IMR-90 (cell line): Measurements from ENCODE around the gene LRRFIP1. TPM values are rescaled to one million over a fixed set of nuclear protein-coding genes. Genes with fewer than 3 reads are reported as not detected.

Source experiments
- ATAC-seq: fragments of 200-7000 bp; cut with Tn5 transposase; 2 replicates; pipeline ENCODE4 v1.9.1; 2020; ENCODE audit warnings: low read depth, mild to moderate bottlenecking, moderate library complexity
- BruUV-seq: library from RNA; stranded (reverse); fragments of 400-500 nt; replicated peaks from 2 replicates; lab custom pipeline; 2021; lab: Mats Ljungman, UMichigan
- CTCF ChIA-PET: fragments of 300-600 bp; formaldehyde crosslinking; extraction: SDS; loops from one replicate; lab custom pipeline; 2021; ENCODE audit warnings: antibody characterized with exemption; lab: Yijun Ruan, JAX
- POLR2A ChIA-PET: fragments of 300-600 bp; sonication (Branson Sonifier 250); formaldehyde crosslinking; loops from one replicate; lab custom pipeline; 2022; ENCODE audit warnings: antibody characterized with exemption; ENCODE audit not compliant: unreplicated experiment; lab: Charles Lee
- DNase-seq: peaks from one replicate; pipeline ENCODE4 v3.0.0; 2013
- H2AFZ ChIP-seq: replicated peaks from 2 replicates; pipeline ENCODE3; 2013; ENCODE audit warnings: low read length, mild to moderate bottlenecking; ENCODE audit not compliant: poor library complexity
- H2AK5ac ChIP-seq: 2 replicates; pipeline ENCODE4 v1.6.1; 2013; ENCODE audit warnings: low read depth, low read length, inconsistent platforms
- H2AK9ac ChIP-seq: replicated peaks from 2 replicates; pipeline ENCODE3; 2013; ENCODE audit warnings: mild to moderate bottlenecking, low read depth, low read length, moderate library complexity; ENCODE audit not compliant: poor library complexity
- H2BK120ac ChIP-seq: 2 replicates; pipeline ENCODE4 v1.6.1; 2013; ENCODE audit warnings: low read depth, low read length, inconsistent platforms
- H2BK15ac ChIP-seq: 3 replicates; pipeline ENCODE4 v1.6.1; 2013; ENCODE audit warnings: low read depth, low read length, inconsistent platforms
- H2BK20ac ChIP-seq: 2 replicates; pipeline ENCODE4 v1.6.1; 2013; ENCODE audit warnings: low read depth, mild to moderate bottlenecking, inconsistent platforms, low read length, moderate library complexity
- H2BK5ac ChIP-seq: 2 replicates; pipeline ENCODE4 v1.6.1; 2013; ENCODE audit warnings: mild to moderate bottlenecking, low read depth, low read length, inconsistent platforms; ENCODE audit not compliant: poor library complexity, severe bottlenecking
- H3K14ac ChIP-seq: replicated peaks from 2 replicates; pipeline ENCODE4 v1.6.1; 2013; ENCODE audit warnings: low read depth, low read length, inconsistent platforms
- H3K18ac ChIP-seq: 2 replicates; pipeline ENCODE4 v1.6.1; 2013; ENCODE audit warnings: low read depth, low read length, control low read depth
- H3K23ac ChIP-seq: 2 replicates; pipeline ENCODE4 v1.6.1; 2013; ENCODE audit warnings: low read depth, low read length, inconsistent platforms
- H3K27ac ChIP-seq: 2 replicates; pipeline ENCODE4 v1.5.1; 2013; ENCODE audit warnings: mild to moderate bottlenecking, control low read depth, low read length; ENCODE audit not compliant: insufficient read depth
- H3K27me3 ChIP-seq: 2 replicates; pipeline ENCODE4 v1.6.1; 2013; ENCODE audit warnings: low read length; ENCODE audit not compliant: control insufficient read depth, insufficient read depth
- H3K36me3 ChIP-seq: 2 replicates; pipeline ENCODE4 v1.6.1; 2013; ENCODE audit warnings: low read length, mixed read lengths; ENCODE audit not compliant: control insufficient read depth, insufficient read depth
- H3K4ac ChIP-seq: 2 replicates; pipeline ENCODE4 v1.6.1; 2013; ENCODE audit warnings: low read depth, low read length, inconsistent platforms
- H3K4me1 ChIP-seq: 2 replicates; pipeline ENCODE4 v1.6.1; 2013; ENCODE audit warnings: low read length, mixed read lengths; ENCODE audit not compliant: control insufficient read depth, insufficient read depth
- H3K4me2 ChIP-seq: 2 replicates; pipeline ENCODE4 v1.6.1; 2013; ENCODE audit warnings: low read depth, mild to moderate bottlenecking, control low read depth, low read length, moderate library complexity
- H3K4me3 ChIP-seq: 2 replicates; pipeline ENCODE4 v1.5.1; 2013; ENCODE audit warnings: low read depth, mild to moderate bottlenecking, control low read depth, low read length, moderate library complexity; ENCODE audit not compliant: insufficient read depth
- H3K56ac ChIP-seq: 2 replicates; pipeline ENCODE4 v1.6.1; 2013; ENCODE audit warnings: low read length, inconsistent platforms; ENCODE audit not compliant: insufficient read depth; ENCODE audit errors: extremely low read depth
- H3K79me1 ChIP-seq, 2 experiments: 2 replicates each; pipeline ENCODE4 v1.6.1; 2013; ENCODE audit warnings: low read length in 2 of 2, inconsistent platforms in 1 of 2, low read depth in 1 of 2
- H3K9ac ChIP-seq: 2 replicates; pipeline ENCODE4 v1.6.1; 2013; ENCODE audit warnings: low read depth, low read length, control low read depth
- H3K9me1 ChIP-seq: 2 replicates; pipeline ENCODE4 v1.6.1; 2013; ENCODE audit warnings: low read length, inconsistent platforms; ENCODE audit not compliant: insufficient read depth
- H3K9me3 ChIP-seq: 2 replicates; pipeline ENCODE4 v1.6.1; 2013; ENCODE audit warnings: low read length; ENCODE audit not compliant: control insufficient read depth, insufficient read depth
- H4K20me1 ChIP-seq: 2 replicates; pipeline ENCODE4 v1.6.1; 2013; ENCODE audit warnings: low read length, inconsistent platforms; ENCODE audit not compliant: insufficient read depth
- H4K5ac ChIP-seq: 2 replicates; pipeline ENCODE4 v1.6.1; 2013; ENCODE audit warnings: mild to moderate bottlenecking, low read depth, low read length, control low read depth
- H4K8ac ChIP-seq, 2 experiments: 2 replicates each; pipeline ENCODE4 v1.6.1; 2013; ENCODE audit warnings: low read depth in 2 of 2, low read length in 2 of 2, control low read depth in 1 of 2, inconsistent platforms in 1 of 2
- H4K91ac ChIP-seq: 2 replicates; pipeline ENCODE4 v1.6.1; 2013; ENCODE audit warnings: low read depth, low read length, inconsistent platforms; ENCODE audit not compliant: insufficient read depth
- RFX5 ChIP-seq: IDR thresholded peaks from 2 replicates; pipeline ENCODE4 v1.8.0; 2012; ENCODE audit warnings: low read depth, mild to moderate bottlenecking, low read length, moderate library complexity
- WGBS, 2 experiments: methylation state at CpG; one replicate each; pipeline versions ENCODE4 v1.1.5 to v1.1.7; 2013; ENCODE audit warnings: missing lambda C conversion rate in 2 of 2; ENCODE audit not compliant: insufficient read length in 1 of 2; ENCODE audit errors: extremely low coverage in 2 of 2; 5-methylcytosine and 5-hydroxymethylcytosine counted together
- dilution Hi-C: fragments of 300-500 bp; cut with HindIII; formaldehyde crosslinking; loops from one replicate; pipeline ENCODE4 v1.14.3; 2018; ENCODE audit warnings: low sequenced_read_pairs; ENCODE audit not compliant: unreplicated experiment
- in situ Hi-C: fragments of 300-500 bp; cut with MboI; formaldehyde crosslinking; loops from 3 replicates; pipeline ENCODE4 v1.14.3; 2019; ENCODE audit warnings: low sequenced_read_pairs, inconsistent platforms, mixed read lengths
- intact Hi-C: fragments of 100-400 bp; cut with micrococcal nuclease; formaldehyde crosslinking; loops from 2 replicates; pipeline ENCODE4 v1.10.0; 2022
- polyA plus RNA-seq, 3 experiments: library from polyadenylated mRNA; depleted of rRNA; stranded (reverse); fragments of >200 nt; gene quantifications; 2 replicates each; pipeline ENCODE4 v1.2.3, GENCODE V29; 2012; ENCODE audit warnings: low replicate concordance in 1 of 3
- total RNA-seq: library from RNA; depleted of rRNA; stranded (reverse); fragments of >200 nt; gene quantifications from 2 replicates; pipeline ENCODE4 v1.2.3, GENCODE V29; 2012
- TF ChIP-seq, protein P1 (sequence below): fragments of 150-350 bp; IDR thresholded peaks from 2 replicates; pipeline ENCODE4 v1.6.1; 2016; ENCODE audit warnings: low read depth, mild to moderate bottlenecking, low read length, moderate library complexity, borderline replicate concordance

LRRFIP1 gene
- total and polyA plus RNA-seq, 2 of the 4 experiments (the other 2 are of a cell fraction), result 52.2 to 54.4 TPM

DNA sequence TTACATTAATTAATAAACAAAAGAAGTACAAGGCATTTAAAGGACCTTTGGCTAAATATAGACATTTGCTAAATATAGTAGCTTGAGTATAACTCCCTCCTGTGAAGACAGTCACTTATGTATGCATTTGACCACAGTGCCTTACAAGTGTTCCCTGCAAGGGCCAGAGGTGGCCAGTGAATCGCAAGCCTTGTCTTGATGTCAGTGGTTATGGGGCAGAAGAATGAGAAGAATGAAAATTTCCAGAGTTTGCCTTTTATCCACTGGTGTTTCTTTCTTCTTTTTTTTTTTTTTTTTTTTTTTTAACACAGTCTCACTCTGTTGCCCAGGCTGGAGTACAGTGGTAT, 1.8 kb downstream of the LRRFIP1 start:
- DNase-seq (peak; percentile 41), ATAC-seq (no peak)
- Histone ChIP-seq H3K9me3 (0 out of 2 replicates have a peak, but pooled peaks cover 2% of the 10 kb centered on the region), H3K79me1 (peaks cover 20 to 73% of the 10 kb centered on the region in 2 experiments), H2AK9ac (no peak overlapping the region), H3K14ac (no peak overlapping the region; the same call in none of the 2 replicates), H4K91ac (no peak overlapping the region), H3K9ac (no peak overlapping the region), H4K20me1 (peaks cover 30% of the 10 kb centered on the region), H3K27ac (no peak overlapping the region), H3K4ac (no peak overlapping the region), H3K18ac (no peak overlapping the region), H2BK120ac (no peak overlapping the region), H3K56ac (no peak overlapping the region), H3K4me2 (peak overlapping the region; percentile 99), H2BK15ac (no peak overlapping the region), H2BK5ac (no peak overlapping the region), H4K5ac (no peak overlapping the region), H2AK5ac (no peak overlapping the region), H3K4me1 (peaks cover 7% of the 10 kb centered on the region), H2AFZ (no peak overlapping the region), H3K36me3 (peaks cover 16% of the 10 kb centered on the region), H3K4me3 (no peak overlapping the region), H3K9me1 (peaks cover 18% of the 10 kb centered on the region), H3K23ac (no peak overlapping the region; the same call in 1 of the 2 replicates), H2BK20ac (no peak overlapping the region), H3K27me3 (no peaks in the 10 kb centered on the region), H4K8ac (no peak overlapping the region)
- TF ChIP-seq RFX5, result peak; percentile 72
- TF ChIP-seq, protein P1, sequence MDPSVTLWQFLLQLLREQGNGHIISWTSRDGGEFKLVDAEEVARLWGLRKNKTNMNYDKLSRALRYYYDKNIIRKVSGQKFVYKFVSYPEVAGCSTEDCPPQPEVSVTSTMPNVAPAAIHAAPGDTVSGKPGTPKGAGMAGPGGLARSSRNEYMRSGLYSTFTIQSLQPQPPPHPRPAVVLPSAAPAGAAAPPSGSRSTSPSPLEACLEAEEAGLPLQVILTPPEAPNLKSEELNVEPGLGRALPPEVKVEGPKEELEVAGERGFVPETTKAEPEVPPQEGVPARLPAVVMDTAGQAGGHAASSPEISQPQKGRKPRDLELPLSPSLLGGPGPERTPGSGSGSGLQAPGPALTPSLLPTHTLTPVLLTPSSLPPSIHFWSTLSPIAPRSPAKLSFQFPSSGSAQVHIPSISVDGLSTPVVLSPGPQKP, result no peak
- no TSS peak for BruUV-seq
- CTCF ChIA-PET, result interaction anchor here (1.1 kb wide), 1 partner anchor 19 kb away, joined by 3 read pairs; no protein-coding TSS in a partner anchor
- POLR2A ChIA-PET, result no interaction called here
- intact Hi-C loops (no loop called here), in situ Hi-C loops (no loop called here), dilution Hi-C loops (no loop called here)
- no CpG with 5 or more reads among the region's 1 CpG for WGBS, 2 experiments
